Germinal center (tissue), 1 donor: ENCODE results near the gene MOGAT1.
"Not testable (repeated sequence)": the region's sequence is repeated elsewhere in the genome, so short reads cannot be mapped to it uniquely, and the experiment has no call there.

ENCODE experiments used
- DNase-seq: peaks from one replicate; pipeline ENCODE4 v3.0.0; 2012; ENCODE audit warnings: mixed read lengths, low spot score

Gene MOGAT1

GRCh38 chr2:222743251-222743812, 71.9 kb downstream of the MOGAT1 start:
- DNase-seq: no peak

- DNase-seq: no peak
Observed at GRCh38 chr2:222745836-222746559, 74.5 kb downstream of the MOGAT1 start.

GRCh38 chr2:222747526-222748160, 76.2 kb downstream of the MOGAT1 start:
- no peak for DNase-seq

GRCh38 chr2:222750533-222750932, 79.1 kb downstream of the MOGAT1 start:
- no peak for DNase-seq

- DNase-seq: no peak
Observed at GRCh38 chr2:222751238-222751637, 79.8 kb downstream of the MOGAT1 start.

GRCh38 chr2:222751821-222752719, 80.6 kb downstream of the MOGAT1 start:
- DNase-seq: no peak

- no peak for DNase-seq
Observed at GRCh38 chr2:222752746-222753145, 81.3 kb downstream of the MOGAT1 start.

- no peak for DNase-seq
Observed at GRCh38 chr2:222753251-222753824, 81.9 kb downstream of the MOGAT1 start.

GRCh38 chr2:222754324-222754930, 83.0 kb downstream of the MOGAT1 start:
- DNase-seq: no peak

- not testable (repeated sequence) for DNase-seq
Observed at GRCh38 chr2:222755593-222755992, 84.1 kb downstream of the MOGAT1 start.

GRCh38 chr2:222756362-222756831, 84.9 kb downstream of the MOGAT1 start:
- DNase-seq: no peak

- DNase-seq: no peak
Observed at GRCh38 chr2:222756951-222757650, 85.6 kb downstream of the MOGAT1 start.
